Peyer's patch (tissue), 4 donors: ENCODE results near the gene MS4A10. TPM values are rescaled to one million over a fixed set of nuclear protein-coding genes. Genes with fewer than 3 reads are reported as not detected.

ENCODE experiments used
- DNase-seq, 3 donors: peaks; one replicate each; pipeline ENCODE4 v3.0.0-alpha.2; 2017 to 2019
- H3K27ac ChIP-seq, 4 donors: fragments of 200-600 bp; sonication (generic); one replicate each; pipeline ENCODE4 v1.5.1; 2016 to 2019
- H3K27me3 ChIP-seq, 2 donors: fragments of 200-600 bp; sonication (generic); one replicate each; pipeline ENCODE4 v1.5.1; 2019
- H3K36me3 ChIP-seq, 3 donors: fragments of 200-600 bp; sonication (generic); one replicate each; pipeline ENCODE4 v1.5.1; 2016 to 2019
- H3K4me1 ChIP-seq, 4 donors: fragments of 200-600 bp; sonication (generic); one replicate each; pipeline ENCODE4 v1.5.1; 2016 to 2019
- H3K4me3 ChIP-seq, 4 donors: fragments of 200-600 bp; sonication (generic); 1 replicate in 3 of 4; 2 replicates in 1 of 4; pipeline ENCODE4 v1.5.1; 2016 to 2019; ENCODE audit warnings: mild to moderate bottlenecking in 1 of 4
- H3K9me3 ChIP-seq, 4 donors: fragments of 200-600 bp; sonication (generic); one replicate each; pipeline ENCODE4 v1.5.1; 2016 to 2019; ENCODE audit warnings: mild to moderate bottlenecking in 1 of 4
- POLR2A ChIP-seq, 2 donors: fragments of 450-650 bp; IDR thresholded peaks; one replicate each; pipeline ENCODE4 v1.5.1; 2017; ENCODE audit warnings: antibody characterized with exemption in 2 of 2, mild to moderate bottlenecking in 2 of 2, moderate library complexity in 2 of 2
- total RNA-seq, 4 donors: library from RNA; depleted of rRNA; stranded (reverse); fragments of >200 nt; gene quantifications; one replicate each; pipeline ENCODE4 v1.1.0, GENCODE V29; 2016
- TF ChIP-seq, protein P1 (sequence below), 6 experiments: fragments of 450-650 bp in 4 of 6; fragments of 200-600 bp in 2 of 6; sonication (generic) in 1 of 6; IDR thresholded peaks; one replicate each; pipeline ENCODE4 v1.5.1; 2017 to 2019; ENCODE audit warnings: antibody characterized with exemption in 6 of 6, mild to moderate bottlenecking in 3 of 6, moderate library complexity in 1 of 6

The MS4A10 gene
- total RNA-seq, 4 donors from 2014 or later: 5.0 to 338 (median 221) TPM

DNA sequence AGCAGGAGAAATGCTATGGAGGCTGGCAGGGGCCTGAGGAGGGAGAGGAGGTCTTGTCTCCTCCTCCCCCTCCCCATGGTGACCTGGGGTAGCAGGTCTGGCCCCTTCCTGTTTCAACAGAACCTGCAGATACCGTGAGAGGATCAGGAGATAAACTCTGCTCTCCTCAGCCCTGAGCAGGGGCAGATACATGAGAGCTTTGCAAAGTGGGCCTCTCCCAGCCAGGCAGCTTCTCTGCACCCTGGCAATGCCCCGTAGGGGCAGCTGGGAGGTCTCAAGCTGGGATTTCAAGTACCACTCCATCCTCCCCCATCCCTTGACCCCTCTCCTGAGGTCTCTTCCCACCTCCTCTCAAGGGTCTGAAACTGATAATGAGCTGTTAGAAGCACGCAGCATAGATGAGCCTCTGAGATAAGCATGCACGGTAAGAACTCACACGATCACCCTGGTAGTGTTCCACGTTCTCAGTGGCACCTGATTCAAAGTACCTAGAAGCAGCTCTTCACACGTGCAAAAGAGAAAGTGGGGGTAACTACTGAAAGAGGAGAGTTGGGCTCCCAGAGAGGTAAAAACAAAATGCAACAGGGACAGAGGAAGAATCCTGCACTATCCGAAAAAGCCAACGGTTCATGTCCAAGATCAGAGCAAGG lies 51.9 kb downstream of the MS4A10 start:
- H3K36me3 ChIP-seq: no peaks in the 10 kb centered on the region
- H3K4me3 ChIP-seq: no peak overlapping the region
- no peaks in the 10 kb centered on the region for H3K27me3 ChIP-seq
- TF ChIP-seq, protein P1, sequence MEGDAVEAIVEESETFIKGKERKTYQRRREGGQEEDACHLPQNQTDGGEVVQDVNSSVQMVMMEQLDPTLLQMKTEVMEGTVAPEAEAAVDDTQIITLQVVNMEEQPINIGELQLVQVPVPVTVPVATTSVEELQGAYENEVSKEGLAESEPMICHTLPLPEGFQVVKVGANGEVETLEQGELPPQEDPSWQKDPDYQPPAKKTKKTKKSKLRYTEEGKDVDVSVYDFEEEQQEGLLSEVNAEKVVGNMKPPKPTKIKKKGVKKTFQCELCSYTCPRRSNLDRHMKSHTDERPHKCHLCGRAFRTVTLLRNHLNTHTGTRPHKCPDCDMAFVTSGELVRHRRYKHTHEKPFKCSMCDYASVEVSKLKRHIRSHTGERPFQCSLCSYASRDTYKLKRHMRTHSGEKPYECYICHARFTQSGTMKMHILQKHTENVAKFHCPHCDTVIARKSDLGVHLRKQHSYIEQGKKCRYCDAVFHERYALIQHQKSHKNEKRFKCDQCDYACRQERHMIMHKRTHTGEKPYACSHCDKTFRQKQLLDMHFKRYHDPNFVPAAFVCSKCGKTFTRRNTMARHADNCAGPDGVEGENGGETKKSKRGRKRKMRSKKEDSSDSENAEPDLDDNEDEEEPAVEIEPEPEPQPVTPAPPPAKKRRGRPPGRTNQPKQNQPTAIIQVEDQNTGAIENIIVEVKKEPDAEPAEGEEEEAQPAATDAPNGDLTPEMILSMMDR (IDR thresholded peaks at IDR 0.05): no peak
- no peak for TF ChIP-seq POLR2A (IDR thresholded peaks at IDR 0.05)
- H3K27ac ChIP-seq: no peak overlapping the region
- peaks cover 0 to 12% (median 4%) of the 10 kb centered on the region in 4 donors for H3K4me1 ChIP-seq
- no peak for DNase-seq
- no peaks in the 10 kb centered on the region for H3K9me3 ChIP-seq

DNA sequence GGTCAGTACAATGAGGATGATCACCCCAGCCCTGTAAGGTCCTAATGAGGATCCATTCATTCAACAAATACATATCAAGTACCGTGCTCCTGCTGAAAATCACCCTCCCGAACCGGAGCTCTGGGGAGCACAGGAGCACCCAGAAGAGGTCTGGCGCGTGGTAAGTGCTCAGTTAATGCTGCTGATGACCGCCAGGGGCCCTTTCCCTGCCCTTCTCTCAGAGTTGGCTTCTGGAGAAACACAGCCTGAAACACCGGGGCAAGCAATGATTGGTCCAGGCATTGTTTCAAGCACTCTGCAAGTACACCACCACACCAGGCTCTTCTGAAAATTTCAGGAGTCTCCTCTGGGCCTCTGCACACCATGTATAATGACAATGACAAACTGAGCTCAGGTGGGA lies 53.0 kb downstream of the MS4A10 start:
- Histone ChIP-seq H3K36me3 (no peaks in the 10 kb centered on the region), H3K9me3 (no peaks in the 10 kb centered on the region), H3K27me3 (no peaks in the 10 kb centered on the region), H3K27ac (no peak overlapping the region), H3K4me3 (no peak overlapping the region), H3K4me1 (peaks cover 0 to 20% (median 11%) of the 10 kb centered on the region in 4 donors)
- no peak for TF ChIP-seq POLR2A (IDR thresholded peaks at IDR 0.05)
- TF ChIP-seq, protein P1 (IDR thresholded peaks at IDR 0.05): no peak
- no peak for DNase-seq

DNA sequence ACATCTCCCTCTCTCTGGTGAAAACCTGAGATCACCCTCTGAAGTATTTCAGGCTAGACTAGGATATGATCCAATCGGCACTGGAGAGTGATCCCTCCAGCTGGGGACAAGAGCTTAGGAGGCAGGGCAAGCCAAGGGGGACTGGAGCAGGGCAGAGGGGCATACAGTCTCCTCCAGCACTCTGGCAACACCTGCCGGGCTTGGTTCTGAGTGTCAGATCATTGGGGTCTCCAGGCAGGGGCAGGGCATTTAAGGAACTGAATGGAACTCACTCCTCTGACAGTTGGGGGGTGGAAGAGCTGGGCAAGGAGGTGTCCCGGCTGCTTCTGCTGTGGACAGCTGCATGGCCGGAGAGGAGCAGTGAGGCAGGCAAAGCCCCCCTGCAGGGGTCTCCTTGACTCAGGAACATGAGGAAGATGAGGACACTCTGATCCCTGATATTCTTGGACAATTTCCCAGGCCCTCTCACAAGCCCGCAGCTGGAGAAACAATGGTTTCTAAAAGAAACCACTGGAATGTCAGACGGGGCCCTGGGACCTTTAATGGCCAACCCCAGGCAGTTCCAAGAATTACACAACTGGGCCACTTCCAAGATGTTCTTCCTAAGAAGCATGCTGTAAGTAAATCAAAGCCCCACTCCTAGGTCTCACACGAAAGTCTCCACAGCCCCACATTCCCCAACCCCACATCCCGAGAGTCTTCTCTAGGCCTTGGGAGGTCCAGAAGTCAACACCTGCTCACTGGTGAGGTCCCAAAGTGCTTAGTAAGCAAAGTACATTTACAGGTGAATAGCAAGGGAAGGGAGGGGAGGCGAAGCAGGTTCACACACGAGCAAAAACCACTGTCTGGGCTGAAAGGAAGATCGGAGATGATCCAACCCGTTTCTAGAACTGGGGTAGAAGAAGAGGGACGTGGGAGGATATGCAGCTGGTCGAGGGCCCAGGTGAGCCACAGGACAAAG lies 55.6 kb downstream of the MS4A10 start:
- Histone ChIP-seq H3K4me1 (peaks cover 0 to 44% (median 12%) of the 10 kb centered on the region in 4 donors), H3K27ac (peak overlapping the region; percentile 44 to 77 (median 72))
- TF ChIP-seq POLR2A (IDR thresholded peaks at IDR 0.05): no peak
- TF ChIP-seq, protein P1 (IDR thresholded peaks at IDR 0.05): no peak

DNA sequence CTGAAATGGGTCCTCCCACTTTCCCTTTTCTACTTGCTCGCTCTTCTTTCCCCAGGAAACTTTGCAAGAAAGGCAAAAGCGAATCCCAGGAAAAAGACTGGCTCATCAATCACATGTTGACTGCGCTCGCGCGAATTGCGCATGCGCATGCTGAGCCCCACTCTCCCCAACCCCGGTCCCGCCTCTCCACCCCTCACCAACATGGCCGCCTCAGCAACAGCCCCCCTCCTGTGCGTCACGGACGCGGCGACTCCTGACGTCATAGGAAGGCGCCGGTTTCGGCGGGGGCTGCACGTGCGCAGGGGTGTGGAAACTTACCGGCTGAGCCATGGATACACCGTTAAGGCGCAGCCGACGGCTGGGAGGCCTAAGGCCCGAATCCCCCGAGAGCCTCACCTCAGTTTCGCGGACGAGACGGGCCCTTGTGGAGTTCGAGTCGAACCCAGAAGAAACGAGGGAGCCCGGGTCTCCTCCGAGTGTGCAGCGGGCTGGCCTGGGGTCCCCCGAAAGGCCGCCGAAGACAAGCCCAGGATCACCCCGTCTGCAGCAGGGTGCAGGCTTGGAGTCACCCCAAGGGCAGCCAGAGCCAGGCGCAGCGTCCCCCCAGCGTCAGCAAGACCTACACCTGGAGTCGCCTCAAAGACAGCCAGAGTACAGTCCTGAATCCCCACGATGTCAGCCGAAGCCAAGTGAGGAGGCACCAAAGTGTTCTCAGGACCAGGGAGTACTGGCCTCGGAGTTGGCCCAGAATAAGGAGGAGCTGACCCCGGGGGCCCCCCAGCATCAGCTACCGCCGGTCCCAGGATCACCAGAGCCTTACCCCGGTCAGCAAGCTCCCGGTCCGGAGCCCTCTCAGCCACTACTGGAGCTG lies 56.9 kb downstream of the MS4A10 start, which contains the start of gene CCDC86:
CCDC86 (plus strand) TSS at position 317 of the 871 bp plus-strand sequence; CDS start at position 329, 12 bp downstream.
- DNase-seq: peak; percentile 96 to 97 (median 97)
- Histone ChIP-seq H3K4me3 (peak within 1 kb of the TSS; percentile 73 to 85 (median 78)), H3K27ac (peak within 1 kb of the TSS; percentile 33 to 77 (median 72)), H3K9me3 (no peaks in the 10 kb centered on the region), H3K27me3 (no peaks in the 10 kb centered on the region), H3K36me3 (no peaks in the 10 kb centered on the region), H3K4me1 (peaks cover 0 to 44% (median 12%) of the 10 kb centered on the region in 4 donors)
- TF ChIP-seq, protein P1 (IDR thresholded peaks at IDR 0.05): peak in 2 of 6 experiments; percentile 19 to 20
- peak in 1 of 2 donors; percentile 45 for TF ChIP-seq POLR2A (IDR thresholded peaks at IDR 0.05)

More for the DNA sequence above, 55.6 kb downstream of the MS4A10 start:
- H3K36me3 ChIP-seq: no peaks in the 10 kb centered on the region
- no peaks in the 10 kb centered on the region for H3K9me3 ChIP-seq
- H3K27me3 ChIP-seq: no peaks in the 10 kb centered on the region
- DNase-seq: peak in 1 of 3 donors; percentile 55
- H3K4me3 ChIP-seq: peak overlapping the region in 1 of 4 donors; percentile 82
